ENCODE results near the gene PTGES3L. TPM values are rescaled to one million over a fixed set of nuclear protein-coding genes. Genes with fewer than 3 reads are reported as not detected.

PTGES3L gene
- total and polyA plus RNA-seq, 2 of the 13 experiments (the other 11 are each of a cell fraction or from before 2014, with no cell fraction given), result 1.2 to 2.9 TPM

DNA sequence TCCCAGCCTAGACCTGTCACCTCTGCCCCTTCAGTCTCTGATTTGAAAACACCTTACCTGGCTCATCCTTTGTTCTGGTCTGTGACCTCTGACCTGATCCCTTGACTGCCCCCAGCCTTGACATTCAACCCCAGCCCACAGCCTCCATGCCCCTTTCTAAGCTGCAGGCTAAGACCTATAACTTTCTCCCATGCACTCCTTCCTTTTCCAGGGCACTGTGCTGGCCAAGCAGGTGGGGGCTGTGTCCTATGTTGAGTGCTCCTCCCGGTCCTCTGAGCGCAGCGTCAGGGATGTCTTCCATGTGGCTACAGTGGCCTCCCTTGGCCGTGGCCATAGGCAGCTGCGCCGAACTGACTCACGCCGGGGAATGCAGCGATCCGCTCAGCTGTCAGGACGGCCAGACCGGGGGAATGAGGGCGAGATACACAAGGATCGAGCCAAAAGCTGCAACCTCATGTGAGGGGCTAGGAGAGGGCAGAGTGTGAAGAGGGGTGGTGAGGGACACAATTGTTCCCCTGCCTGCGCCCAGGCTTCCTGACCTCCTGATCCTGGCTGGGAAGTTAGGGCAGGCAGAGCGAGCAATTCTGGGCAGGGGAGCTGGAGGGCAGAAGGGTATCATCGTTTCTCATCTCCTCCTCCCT lies 48.5 kb upstream of the PTGES3L start (continued):
- TF ChIP-seq POGZ (CRISPR knock-in tag; IDR thresholded peaks at IDR 0.05), result no peak
- TF ChIP-seq CC2D1A (CRISPR knock-in tag; IDR thresholded peaks at IDR 0.05), result no peak
- peak; percentile 78; the same call in 1 of the 2 replicates for TF ChIP-seq ZNF274 (CRISPR knock-in tag; IDR thresholded peaks at IDR 0.05)
- TF ChIP-seq, protein P1, sequence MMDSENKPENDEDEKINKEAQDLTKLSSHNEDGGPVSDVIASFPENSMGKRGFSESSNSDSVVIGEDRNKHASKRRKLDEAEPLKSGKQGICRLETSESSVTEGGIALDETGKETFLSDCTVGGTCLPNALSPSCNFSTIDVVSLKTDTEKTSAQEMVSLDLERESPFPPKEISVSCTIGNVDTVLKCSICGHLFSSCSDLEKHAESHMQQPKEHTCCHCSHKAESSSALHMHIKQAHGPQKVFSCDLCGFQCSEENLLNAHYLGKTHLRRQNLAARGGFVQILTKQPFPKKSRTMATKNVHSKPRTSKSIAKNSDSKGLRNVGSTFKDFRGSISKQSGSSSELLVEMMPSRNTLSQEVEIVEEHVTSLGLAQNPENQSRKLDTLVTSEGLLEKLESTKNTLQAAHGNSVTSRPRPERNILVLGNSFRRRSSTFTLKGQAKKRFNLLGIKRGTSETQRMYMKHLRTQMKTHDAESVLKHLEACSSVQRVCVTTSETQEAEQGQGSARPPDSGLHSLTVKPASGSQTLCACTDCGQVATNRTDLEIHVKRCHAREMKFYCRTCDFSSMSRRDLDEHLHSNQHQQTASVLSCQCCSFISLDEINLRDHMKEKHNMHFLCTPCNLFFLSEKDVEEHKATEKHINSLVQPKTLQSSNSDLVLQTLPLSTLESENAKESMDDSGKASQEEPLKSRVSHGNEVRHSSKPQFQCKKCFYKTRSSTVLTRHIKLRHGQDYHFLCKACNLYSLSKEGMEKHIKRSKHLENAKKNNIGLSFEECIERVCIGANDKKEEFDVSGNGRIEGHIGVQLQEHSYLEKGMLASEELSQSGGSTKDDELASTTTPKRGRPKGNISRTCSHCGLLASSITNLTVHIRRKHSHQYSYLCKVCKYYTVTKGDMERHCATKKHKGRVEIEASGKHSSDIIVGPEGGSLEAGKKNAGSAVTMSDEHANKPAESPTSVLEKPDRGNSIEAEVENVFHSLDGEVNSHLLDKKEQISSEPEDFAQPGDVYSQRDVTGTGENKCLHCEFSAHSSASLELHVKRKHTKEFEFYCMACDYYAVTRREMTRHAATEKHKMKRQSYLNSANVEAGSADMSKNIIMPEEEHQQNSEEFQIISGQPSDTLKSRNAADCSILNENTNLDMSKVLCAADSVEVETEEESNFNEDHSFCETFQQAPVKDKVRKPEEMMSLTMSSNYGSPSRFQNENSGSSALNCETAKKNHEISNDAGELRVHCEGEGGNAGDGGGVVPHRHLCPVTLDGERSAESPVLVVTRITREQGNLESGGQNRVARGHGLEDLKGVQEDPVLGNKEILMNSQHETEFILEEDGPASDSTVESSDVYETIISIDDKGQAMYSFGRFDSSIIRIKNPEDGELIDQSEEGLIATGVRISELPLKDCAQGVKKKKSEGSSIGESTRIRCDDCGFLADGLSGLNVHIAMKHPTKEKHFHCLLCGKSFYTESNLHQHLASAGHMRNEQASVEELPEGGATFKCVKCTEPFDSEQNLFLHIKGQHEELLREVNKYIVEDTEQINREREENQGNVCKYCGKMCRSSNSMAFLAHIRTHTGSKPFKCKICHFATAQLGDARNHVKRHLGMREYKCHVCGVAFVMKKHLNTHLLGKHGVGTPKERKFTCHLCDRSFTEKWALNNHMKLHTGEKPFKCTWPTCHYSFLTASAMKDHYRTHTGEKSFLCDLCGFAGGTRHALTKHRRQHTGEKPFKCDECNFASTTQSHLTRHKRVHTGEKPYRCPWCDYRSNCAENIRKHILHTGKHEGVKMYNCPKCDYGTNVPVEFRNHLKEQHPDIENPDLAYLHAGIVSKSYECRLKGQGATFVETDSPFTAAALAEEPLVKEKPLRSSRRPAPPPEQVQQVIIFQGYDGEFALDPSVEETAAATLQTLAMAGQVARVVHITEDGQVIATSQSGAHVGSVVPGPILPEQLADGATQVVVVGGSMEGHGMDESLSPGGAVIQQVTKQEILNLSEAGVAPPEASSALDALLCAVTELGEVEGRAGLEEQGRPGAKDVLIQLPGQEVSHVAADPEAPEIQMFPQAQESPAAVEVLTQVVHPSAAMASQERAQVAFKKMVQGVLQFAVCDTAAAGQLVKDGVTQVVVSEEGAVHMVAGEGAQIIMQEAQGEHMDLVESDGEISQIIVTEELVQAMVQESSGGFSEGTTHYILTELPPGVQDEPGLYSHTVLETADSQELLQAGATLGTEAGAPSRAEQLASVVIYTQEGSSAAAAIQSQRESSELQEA (CRISPR knock-in tag; IDR thresholded peaks at IDR 0.05; ENCODE audit: not compliant biosample characterization), result peak; percentile 39
- TF ChIP-seq FOXP1 (IDR thresholded peaks at IDR 0.05), result no peak
- no peak for TF ChIP-seq FOXP1 (CRISPR knock-in tag; IDR thresholded peaks at IDR 0.05)
- TF ChIP-seq, protein P2, sequence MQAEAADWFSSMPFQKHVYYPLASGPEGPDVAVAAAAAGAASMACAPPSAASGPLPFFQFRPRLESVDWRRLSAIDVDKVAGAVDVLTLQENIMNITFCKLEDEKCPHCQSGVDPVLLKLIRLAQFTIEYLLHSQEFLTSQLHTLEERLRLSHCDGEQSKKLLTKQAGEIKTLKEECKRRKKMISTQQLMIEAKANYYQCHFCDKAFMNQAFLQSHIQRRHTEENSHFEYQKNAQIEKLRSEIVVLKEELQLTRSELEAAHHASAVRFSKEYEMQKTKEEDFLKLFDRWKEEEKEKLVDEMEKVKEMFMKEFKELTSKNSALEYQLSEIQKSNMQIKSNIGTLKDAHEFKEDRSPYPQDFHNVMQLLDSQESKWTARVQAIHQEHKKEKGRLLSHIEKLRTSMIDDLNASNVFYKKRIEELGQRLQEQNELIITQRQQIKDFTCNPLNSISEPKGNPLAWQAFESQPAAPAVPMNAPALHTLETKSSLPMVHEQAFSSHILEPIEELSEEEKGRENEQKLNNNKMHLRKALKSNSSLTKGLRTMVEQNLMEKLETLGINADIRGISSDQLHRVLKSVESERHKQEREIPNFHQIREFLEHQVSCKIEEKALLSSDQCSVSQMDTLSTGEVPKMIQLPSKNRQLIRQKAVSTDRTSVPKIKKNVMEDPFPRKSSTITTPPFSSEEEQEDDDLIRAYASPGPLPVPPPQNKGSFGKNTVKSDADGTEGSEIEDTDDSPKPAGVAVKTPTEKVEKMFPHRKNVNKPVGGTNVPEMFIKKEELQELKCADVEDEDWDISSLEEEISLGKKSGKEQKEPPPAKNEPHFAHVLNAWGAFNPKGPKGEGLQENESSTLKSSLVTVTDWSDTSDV (CRISPR knock-in tag; IDR thresholded peaks at IDR 0.05), result 0 out of 2 replicates have a peak, but pooled peaks have one; percentile 44
- TF ChIP-seq MTA3 (CRISPR knock-in tag; IDR thresholded peaks at IDR 0.05), result no peak
- TF ChIP-seq ZNF430 (CRISPR knock-in tag; IDR thresholded peaks at IDR 0.05), result no peak
- TF ChIP-seq ARHGAP35 (CRISPR knock-in tag; IDR thresholded peaks at IDR 0.05; ENCODE audit: borderline replicate concordance), result 0 out of 2 replicates have a peak, but pooled peaks have one; percentile 52
- TF ChIP-seq GFI1 (CRISPR knock-in tag; IDR thresholded peaks at IDR 0.05; ENCODE audit: borderline replicate concordance), result peak; percentile 75
- TF ChIP-seq SSRP1 (CRISPR knock-in tag; IDR thresholded peaks at IDR 0.05), result 0 out of 2 replicates have a peak, but pooled peaks have one; percentile 75
- peak; percentile 18; the same call in 1 of the 2 replicates for TF ChIP-seq KDM2A (CRISPR knock-in tag; IDR thresholded peaks at IDR 0.05; ENCODE audit: borderline replicate concordance, low read depth)
- peak; percentile 21; the same call in 1 of the 2 replicates for TF ChIP-seq CENPT (CRISPR knock-in tag; IDR thresholded peaks at IDR 0.05; ENCODE audit: low read depth)
- TF ChIP-seq, protein P3, sequence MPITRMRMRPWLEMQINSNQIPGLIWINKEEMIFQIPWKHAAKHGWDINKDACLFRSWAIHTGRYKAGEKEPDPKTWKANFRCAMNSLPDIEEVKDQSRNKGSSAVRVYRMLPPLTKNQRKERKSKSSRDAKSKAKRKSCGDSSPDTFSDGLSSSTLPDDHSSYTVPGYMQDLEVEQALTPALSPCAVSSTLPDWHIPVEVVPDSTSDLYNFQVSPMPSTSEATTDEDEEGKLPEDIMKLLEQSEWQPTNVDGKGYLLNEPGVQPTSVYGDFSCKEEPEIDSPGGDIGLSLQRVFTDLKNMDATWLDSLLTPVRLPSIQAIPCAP (CRISPR knock-in tag; IDR thresholded peaks at IDR 0.05; ENCODE audit: low read depth), result no peak
- no peak for TF ChIP-seq HNF4G (IDR thresholded peaks at IDR 0.05; ENCODE audit: borderline replicate concordance, low read depth, low read length)
- TF ChIP-seq HNF4G (CRISPR knock-in tag; IDR thresholded peaks at IDR 0.05; ENCODE audit: borderline replicate concordance, low read depth), result 0 out of 2 replicates have a peak, but pooled peaks have one; percentile 35
- 0 out of 2 replicates have a peak, but pooled peaks have one; percentile 62 for TF ChIP-seq HES4 (CRISPR knock-in tag; IDR thresholded peaks at IDR 0.05; ENCODE audit: borderline replicate concordance)

All from HepG2 (cell line).